Measurements from ENCODE around the gene COL9A1.

The COL9A1 gene

DNA sequence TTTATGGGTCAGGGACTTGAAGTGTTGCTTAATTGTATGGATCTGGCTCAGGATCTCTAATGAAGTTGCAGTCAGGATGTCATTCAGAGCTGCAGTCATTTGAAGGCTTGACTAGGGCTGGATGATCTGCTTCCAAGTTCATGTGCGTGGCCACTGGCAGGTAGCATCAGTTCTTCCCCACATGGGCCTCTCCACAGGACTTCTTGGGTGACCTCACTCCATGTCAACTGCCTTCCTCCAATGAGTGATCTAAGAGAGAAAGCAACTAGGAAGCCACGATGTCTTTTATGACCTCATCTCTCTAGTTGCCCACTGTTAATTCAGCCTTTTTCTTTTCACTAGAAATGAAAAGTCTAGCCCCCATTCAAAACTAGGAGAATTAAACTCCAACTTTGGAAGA, 104.1 kb downstream of the COL9A1 start:
- no peak for DNase-seq (ENCODE audit: low read depth)
- no peak overlapping the region for H3K4me3 ChIP-seq (ENCODE audit: low read depth, low read length)
- TF ChIP-seq MYC (IDR thresholded peaks at IDR 0.05; ENCODE audit: low read depth, low read length) (no peak), POLR2A (IDR thresholded peaks at IDR 0.05; ENCODE audit: extremely low read depth, insufficient read length) (no peak)
- TF ChIP-seq, protein P1, sequence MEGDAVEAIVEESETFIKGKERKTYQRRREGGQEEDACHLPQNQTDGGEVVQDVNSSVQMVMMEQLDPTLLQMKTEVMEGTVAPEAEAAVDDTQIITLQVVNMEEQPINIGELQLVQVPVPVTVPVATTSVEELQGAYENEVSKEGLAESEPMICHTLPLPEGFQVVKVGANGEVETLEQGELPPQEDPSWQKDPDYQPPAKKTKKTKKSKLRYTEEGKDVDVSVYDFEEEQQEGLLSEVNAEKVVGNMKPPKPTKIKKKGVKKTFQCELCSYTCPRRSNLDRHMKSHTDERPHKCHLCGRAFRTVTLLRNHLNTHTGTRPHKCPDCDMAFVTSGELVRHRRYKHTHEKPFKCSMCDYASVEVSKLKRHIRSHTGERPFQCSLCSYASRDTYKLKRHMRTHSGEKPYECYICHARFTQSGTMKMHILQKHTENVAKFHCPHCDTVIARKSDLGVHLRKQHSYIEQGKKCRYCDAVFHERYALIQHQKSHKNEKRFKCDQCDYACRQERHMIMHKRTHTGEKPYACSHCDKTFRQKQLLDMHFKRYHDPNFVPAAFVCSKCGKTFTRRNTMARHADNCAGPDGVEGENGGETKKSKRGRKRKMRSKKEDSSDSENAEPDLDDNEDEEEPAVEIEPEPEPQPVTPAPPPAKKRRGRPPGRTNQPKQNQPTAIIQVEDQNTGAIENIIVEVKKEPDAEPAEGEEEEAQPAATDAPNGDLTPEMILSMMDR (IDR thresholded peaks at IDR 0.05; ENCODE audit: low read depth, low read length) = no peak
- TF ChIP-seq, protein P2, sequence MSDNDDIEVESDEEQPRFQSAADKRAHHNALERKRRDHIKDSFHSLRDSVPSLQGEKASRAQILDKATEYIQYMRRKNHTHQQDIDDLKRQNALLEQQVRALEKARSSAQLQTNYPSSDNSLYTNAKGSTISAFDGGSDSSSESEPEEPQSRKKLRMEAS (IDR thresholded peaks at IDR 0.05; ENCODE audit: low read depth, low read length) = no peak

DNA sequence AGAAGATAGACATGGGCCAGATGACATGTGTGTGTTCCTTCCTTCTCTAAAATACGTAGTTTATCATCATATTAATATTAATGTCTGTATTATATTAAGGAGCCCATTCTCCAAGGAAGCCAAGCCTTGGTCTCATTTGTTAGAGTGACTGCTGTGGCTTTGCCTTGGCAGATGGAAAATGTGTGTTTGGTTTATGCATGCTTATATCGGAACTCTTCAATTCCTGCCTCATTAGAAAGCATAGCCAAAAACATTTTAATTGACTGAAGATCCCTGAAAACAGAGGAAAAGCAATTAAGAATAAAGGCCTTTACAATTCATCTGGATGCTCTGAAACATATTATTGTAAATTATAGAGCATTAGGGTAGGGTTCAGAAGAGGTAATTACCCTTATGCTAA, 106.4 kb downstream of the COL9A1 start:
- no peak overlapping the region for H3K4me3 ChIP-seq (ENCODE audit: low read depth, low read length)
- DNase-seq (ENCODE audit: low read depth) = no peak
- TF ChIP-seq MYC (IDR thresholded peaks at IDR 0.05; ENCODE audit: low read depth, low read length) = no peak

DNA sequence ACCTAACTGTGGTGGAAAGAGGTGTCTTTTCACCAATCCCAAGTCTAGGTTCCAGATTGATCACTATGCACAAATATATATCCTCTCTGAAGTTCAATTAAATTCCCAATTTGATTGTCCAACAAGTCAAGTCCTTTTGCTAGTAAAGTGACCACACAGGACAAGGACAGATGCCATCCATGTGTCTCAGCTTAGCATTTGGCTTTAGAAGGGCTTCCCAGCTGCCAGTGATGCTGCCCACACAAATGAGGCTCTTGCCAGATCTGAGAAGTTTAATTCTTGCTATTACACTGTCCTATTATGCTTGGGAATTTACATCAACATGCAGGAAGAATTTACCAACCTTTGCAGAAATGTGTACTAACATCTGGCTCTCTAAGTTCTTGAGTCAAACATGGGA, 108.5 kb downstream of the COL9A1 start:
- TF ChIP-seq, protein P1 (IDR thresholded peaks at IDR 0.05; ENCODE audit: low read depth, low read length) = no peak
- no peak for TF ChIP-seq MYC (IDR thresholded peaks at IDR 0.05; ENCODE audit: low read depth, low read length)
- TF ChIP-seq POLR2A (IDR thresholded peaks at IDR 0.05; ENCODE audit: extremely low read depth, insufficient read length) = no peak
- TF ChIP-seq, protein P2 (IDR thresholded peaks at IDR 0.05; ENCODE audit: low read depth, low read length) = no peak
- no peak overlapping the region for H3K4me3 ChIP-seq (ENCODE audit: low read depth, low read length)

DNA sequence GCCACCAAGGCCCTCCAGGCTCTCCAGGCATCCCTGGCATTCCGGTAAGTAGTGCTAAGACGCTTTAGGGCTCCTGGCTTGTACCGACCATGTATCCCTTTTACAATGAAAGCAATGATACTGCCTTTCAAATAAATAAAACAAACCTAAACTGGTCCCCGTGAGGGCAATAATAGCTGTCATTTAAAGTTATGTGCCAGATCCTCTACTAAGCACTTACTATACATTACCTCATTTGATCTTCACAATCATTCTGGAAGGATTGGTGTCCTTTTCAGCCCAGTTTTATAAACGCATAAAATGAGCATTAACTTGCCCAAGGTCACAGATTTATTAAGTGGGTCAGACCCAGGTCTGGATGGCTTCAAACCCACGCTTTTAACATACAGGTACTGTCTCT, 114.7 kb downstream of the COL9A1 start:
- no peak for DNase-seq (ENCODE audit: low read depth)
- TF ChIP-seq POLR2A (IDR thresholded peaks at IDR 0.05; ENCODE audit: extremely low read depth, insufficient read length) (no peak), MYC (IDR thresholded peaks at IDR 0.05; ENCODE audit: low read depth, low read length) (no peak)
- TF ChIP-seq, protein P1 (IDR thresholded peaks at IDR 0.05; ENCODE audit: low read depth, low read length) = no peak
- TF ChIP-seq, protein P2 (IDR thresholded peaks at IDR 0.05; ENCODE audit: low read depth, low read length) = no peak
- no peak overlapping the region for H3K4me3 ChIP-seq (ENCODE audit: low read depth, low read length)

More for the DNA sequence above, 108.5 kb downstream of the COL9A1 start:
- no peak for DNase-seq (ENCODE audit: low read depth)

DNA sequence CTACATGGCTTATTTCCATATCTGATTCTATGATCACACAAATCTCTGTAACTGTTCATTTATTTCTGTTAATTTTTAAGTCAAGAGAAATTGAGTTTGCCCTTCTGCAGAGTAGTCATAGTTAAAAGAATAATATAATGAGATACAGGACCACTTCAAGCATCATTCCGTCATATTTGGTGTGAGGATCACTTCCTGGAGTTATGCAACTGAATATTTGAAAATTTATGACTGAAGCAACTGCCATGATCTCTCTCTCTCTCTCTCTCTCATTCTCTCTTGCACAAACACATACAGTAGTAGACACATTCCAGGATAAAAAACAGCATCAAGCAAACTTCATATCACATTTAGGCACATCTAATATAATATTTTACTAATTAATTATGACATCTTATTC, 116.4 kb downstream of the COL9A1 start:
- TF ChIP-seq MYC (IDR thresholded peaks at IDR 0.05; ENCODE audit: low read depth, low read length) (no peak), POLR2A (IDR thresholded peaks at IDR 0.05; ENCODE audit: extremely low read depth, insufficient read length) (no peak)
- TF ChIP-seq, protein P1 (IDR thresholded peaks at IDR 0.05; ENCODE audit: low read depth, low read length) = no peak
- TF ChIP-seq, protein P2 (IDR thresholded peaks at IDR 0.05; ENCODE audit: low read depth, low read length) = no peak
- no peak overlapping the region for H3K4me3 ChIP-seq (ENCODE audit: low read depth, low read length)
- DNase-seq (ENCODE audit: low read depth) = no peak

DNA sequence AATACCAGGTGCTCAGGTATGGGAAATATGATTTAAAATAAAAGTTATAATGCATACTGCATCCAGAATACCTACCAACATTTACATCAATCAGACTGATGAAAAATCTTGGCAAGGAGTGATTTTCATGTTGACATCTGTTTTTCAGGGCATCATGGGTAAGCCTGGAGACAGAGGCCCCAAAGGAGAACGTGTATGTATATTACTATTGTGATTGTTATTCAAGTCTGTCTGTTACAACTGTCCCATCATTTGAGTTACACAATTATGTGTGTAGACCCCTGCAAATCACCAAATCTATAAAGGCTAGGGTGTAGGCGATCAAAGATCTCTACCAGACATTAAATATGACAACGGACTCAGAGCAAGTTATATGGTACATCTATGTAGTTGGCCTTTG, 118.2 kb downstream of the COL9A1 start:
- no peak for DNase-seq (ENCODE audit: low read depth)
- TF ChIP-seq MYC (IDR thresholded peaks at IDR 0.05; ENCODE audit: low read depth, low read length) (no peak), POLR2A (IDR thresholded peaks at IDR 0.05; ENCODE audit: extremely low read depth, insufficient read length) (no peak)
- TF ChIP-seq, protein P2 (IDR thresholded peaks at IDR 0.05; ENCODE audit: low read depth, low read length) = no peak
- TF ChIP-seq, protein P1 (IDR thresholded peaks at IDR 0.05; ENCODE audit: low read depth, low read length) = no peak
- no peak overlapping the region for H3K4me3 ChIP-seq (ENCODE audit: low read depth, low read length)

Data from NB4 (cell line).